ENCODE measurements around the gene GPR153.

GPR153 gene

GRCh38 chr1:6286266-6286665 lies 25.4 kb upstream of the GPR153 start:
- DNase-seq: no peak

GRCh38 chr1:6285336-6285735 lies 24.4 kb upstream of the GPR153 start:
- no peak for DNase-seq

GRCh38 chr1:6282577-6283270 lies 21.8 kb upstream of the GPR153 start:
- no peak for DNase-seq

- DNase-seq: no peak
Measured at GRCh38 chr1:6281511-6282402, 20.9 kb upstream of the GPR153 start.

GRCh38 chr1:6280761-6281451 lies 20.0 kb upstream of the GPR153 start:
- DNase-seq: no peak

- no peak for DNase-seq
Measured at GRCh38 chr1:6279613-6280383, 18.9 kb upstream of the GPR153 start.

- no peak for DNase-seq
Measured at GRCh38 chr1:6279066-6279465, 18.2 kb upstream of the GPR153 start.

- no peak for DNase-seq
Measured at GRCh38 chr1:6278263-6278662, 17.4 kb upstream of the GPR153 start.

- no peak for DNase-seq
Measured at GRCh38 chr1:6276811-6277555, 16.1 kb upstream of the GPR153 start.

- no peak for DNase-seq
Measured at GRCh38 chr1:6275826-6276782, 15.2 kb upstream of the GPR153 start.

- DNase-seq: no peak
Measured at GRCh38 chr1:6274622-6275139, 13.8 kb upstream of the GPR153 start.

GRCh38 chr1:6274102-6274501 lies 13.2 kb upstream of the GPR153 start:
- no peak for DNase-seq

- no peak for DNase-seq
Measured at GRCh38 chr1:6273380-6273891, 12.5 kb upstream of the GPR153 start.

GRCh38 chr1:6272868-6273267 lies 12.0 kb upstream of the GPR153 start:
- DNase-seq: no peak

- DNase-seq: no peak
Measured at GRCh38 chr1:6272452-6272851, 11.6 kb upstream of the GPR153 start.

- DNase-seq: no peak
Measured at GRCh38 chr1:6271554-6271953, 10.7 kb upstream of the GPR153 start.

- peak in 1 of 2 experiments; percentile 30 for DNase-seq
Measured at GRCh38 chr1:6271006-6271405, 10.1 kb upstream of the GPR153 start.

- no peak for DNase-seq
Measured at GRCh38 chr1:6270401-6270800, 9.5 kb upstream of the GPR153 start.

GRCh38 chr1:6269720-6270400 lies 9.0 kb upstream of the GPR153 start:
- DNase-seq: peak in 1 of 2 experiments; percentile 75

GRCh38 chr1:6269296-6269695 lies 8.4 kb upstream of the GPR153 start:
- DNase-seq: no peak

Measured in NCI-H446 (cell line).